ENCODE data around the gene SIX2. TPM values are rescaled to one million over a fixed set of nuclear protein-coding genes. Genes with fewer than 3 reads are reported as not detected.
A peak's percentile ranks its signal among the peaks of the same experiment; 100 is the strongest.

Gene SIX2
- total and polyA plus RNA-seq, 2 of the 8 experiments (the other 6 are each of a cell fraction or from before 2014, with no cell fraction given) = 0.47 to 1.0 TPM

- Histone ChIP-seq H2BK120ac (replicated peaks; ENCODE audit: low read depth, low read length) (no peak overlapping the region), H4K91ac (replicated peaks; ENCODE audit: insufficient read length, low read length) (peak overlapping the region; percentile 63), H3K23me2 (ENCODE audit: low read depth, low read length) (no peaks in the 10 kb centered on the region), H3K27me3 (replicated peaks in 1 of 4; ENCODE audit: control insufficient read depth in 3 of 4, extremely low read depth in 1 of 4, insufficient read depth in 3 of 4, low read length in 3 of 4) (no peaks in the 10 kb centered on the region; a peak in 1 of 7 replicates), H2AK5ac (ENCODE audit: low read depth, low read length) (no peak overlapping the region), H4K8ac (ENCODE audit: extremely low read depth, insufficient read depth, low read length) (no peak overlapping the region), H3K79me2 (ENCODE audit: control insufficient read depth in 1 of 2, insufficient read depth in 2 of 2, low read length in 2 of 2) (no peaks in the 10 kb centered on the region), H3K23ac (ENCODE audit: insufficient read length) (no peak overlapping the region), H3K18ac (ENCODE audit: extremely low read depth, low read length) (no peak overlapping the region), H3K56ac (replicated peaks; ENCODE audit: insufficient read length, low read depth, low read length) (no peak overlapping the region), H4K5ac (ENCODE audit: insufficient read length, low read depth, low read length) (no peak overlapping the region), H3K9me3 (ENCODE audit: insufficient read depth in 2 of 2, low read depth in 1 of 2, low read length in 1 of 2) (no peaks in the 10 kb centered on the region), H3K9ac (replicated peaks in 1 of 4; ENCODE audit: extremely low read depth in 1 of 4, low read depth in 3 of 4, low read length in 3 of 4) (no peak overlapping the region), H4K20me1 (replicated peaks in 1 of 2; ENCODE audit: control insufficient read depth in 1 of 2, insufficient read depth in 2 of 2, low read length in 2 of 2) (no peaks in the 10 kb centered on the region), H3K14ac (ENCODE audit: insufficient read length) (no peak overlapping the region), H3K4me3 (ENCODE audit: extremely low read depth in 1 of 4, insufficient read depth in 2 of 4, low read depth in 3 of 4, low read length in 4 of 4) (peak overlapping the region in 1 of 4 experiments; percentile 9; a peak in 1 of 8 replicates), H2BK15ac (ENCODE audit: low read length) (peak overlapping the region; percentile 89; the same call in 1 of the 2 replicates), H2BK20ac (ENCODE audit: low read length) (peak overlapping the region; percentile 4; the same call in 1 of the 2 replicates), H2AFZ (ENCODE audit: low read length) (peak overlapping the region; percentile 92), H3K36me3 (ENCODE audit: control insufficient read depth in 2 of 4, insufficient read depth in 4 of 4, low read length in 3 of 4) (no peaks in the 10 kb centered on the region), H2BK5ac (ENCODE audit: low read depth, low read length) (no peak overlapping the region), H3K4me2 (ENCODE audit: insufficient read depth in 1 of 2, low read depth in 2 of 2, low read length in 2 of 2) (peak overlapping the region; percentile 18 to 46; a peak in 2 of 4 replicates), H3K4me1 (replicated peaks in 1 of 4; ENCODE audit: control insufficient read depth in 3 of 4, insufficient read depth in 4 of 4, low read length in 3 of 4) (peaks cover 2 to 19% (median 11%) of the 10 kb centered on the region in 4 experiments; a peak in 6 of 7 replicates), H3K79me1 (ENCODE audit: low read depth, low read length) (no peaks in the 10 kb centered on the region), H3K27ac (ENCODE audit: low read depth, low read length) (no peak overlapping the region), H3K4ac (replicated peaks; ENCODE audit: insufficient read length, low read depth, low read length) (no peak overlapping the region), H2BK12ac (ENCODE audit: low read depth, low read length) (no peak overlapping the region)
- no peak for DNase-seq (ENCODE audit: low read depth in 1 of 2, low spot score in 2 of 2)
- no peak for TF ChIP-seq CEBPB (IDR thresholded peaks at IDR 0.05; ENCODE audit: low read depth, low read length)
- peak; percentile 24; the same call in 1 of the 2 replicates for TF ChIP-seq E2F6 (IDR thresholded peaks at IDR 0.05)
- POLR2A ChIA-PET (ENCODE audit: partially characterized antibody) = no interaction called here
- 67% methylated on average over 17 of the region's 24 CpGs; no CpG with 5 or more reads in 1 of the 2 experiments for WGBS, 2 experiments (ENCODE audit: extremely low coverage in 1 of 2, insufficient coverage in 1 of 2, insufficient read length in 1 of 2, insufficient replicate concordance in 2 of 2, low coverage in 1 of 2, low lambda C conversion rate in 2 of 2, missing lambda C conversion rate in 1 of 2)
- CTCF ChIA-PET (ENCODE audit: partially characterized antibody) = interaction anchor here (0.6 to 4.6 kb wide), 13 partner anchors 10 to 681 kb away, joined by 3 to 46 read pairs (median 4); no protein-coding TSS in a partner anchor
- no peak for FAIRE-seq
These were observed 33.4 kb downstream of the SIX2 start for GRCh38 chr2:44975571-44976450.
